Pulmonary artery endothelial cell (primary cell): ENCODE measurements around the gene DENND4A. TPM values are rescaled to one million over a fixed set of nuclear protein-coding genes. Genes with fewer than 3 reads are reported as not detected.
"Not testable (repeated sequence)": the region's sequence is repeated elsewhere in the genome, so short reads cannot be mapped to it uniquely, and the experiment has no call there.

Experiments used
- DNase-seq: peaks from one replicate; pipeline ENCODE4 v3.0.0-alpha.2; 2011; ENCODE audit warnings: low read depth, low spot score
- total RNA-seq: library from RNA; depleted of rRNA; stranded (reverse); fragments of >200 nt; gene quantifications from 2 replicates; pipeline ENCODE4 v1.2.3, GENCODE V29; 2014

Gene DENND4A
- total RNA-seq, 1 donor from 2014 or later: 23.5 TPM

DNA sequence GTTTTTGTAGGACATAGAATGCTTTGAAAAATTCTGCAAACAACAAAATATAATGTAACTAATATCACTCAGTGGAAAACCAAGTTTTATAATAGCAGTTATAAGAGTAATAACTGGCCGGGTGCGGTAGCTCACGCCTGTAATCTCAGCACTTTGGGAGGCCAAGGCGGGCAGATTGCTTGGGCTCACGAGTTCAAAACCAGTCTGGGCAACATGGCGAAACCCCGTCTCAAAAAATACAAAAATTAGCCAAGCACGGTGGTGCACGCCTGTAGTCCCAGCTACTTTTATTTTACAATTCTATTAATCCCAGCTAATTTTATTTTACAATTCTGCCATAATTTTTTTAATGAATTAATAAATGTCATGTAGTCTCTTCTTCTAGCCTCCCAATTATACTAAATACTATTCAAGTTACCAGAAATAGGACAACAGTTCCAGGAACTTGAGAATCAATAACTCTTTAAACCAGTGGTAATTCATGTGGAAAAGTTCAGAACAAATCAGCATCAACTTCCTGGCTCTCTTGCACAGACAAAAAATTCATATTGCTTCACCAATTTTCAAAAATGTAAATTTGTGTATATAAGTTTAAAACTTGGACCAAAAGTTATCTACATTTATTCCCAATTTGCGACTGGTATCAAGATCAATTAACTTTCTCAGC, 2.2 kb downstream of the DENND4A start:
- no peak for DNase-seq

GRCh38 chr15:65789105-65789504, 3.0 kb downstream of the DENND4A start:
- DNase-seq: no peak

GRCh38 chr15:65787260-65787659, 4.8 kb downstream of the DENND4A start:
- no peak for DNase-seq

- no peak for DNase-seq
Observed at GRCh38 chr15:65785151-65785550, 6.9 kb downstream of the DENND4A start.

DNA sequence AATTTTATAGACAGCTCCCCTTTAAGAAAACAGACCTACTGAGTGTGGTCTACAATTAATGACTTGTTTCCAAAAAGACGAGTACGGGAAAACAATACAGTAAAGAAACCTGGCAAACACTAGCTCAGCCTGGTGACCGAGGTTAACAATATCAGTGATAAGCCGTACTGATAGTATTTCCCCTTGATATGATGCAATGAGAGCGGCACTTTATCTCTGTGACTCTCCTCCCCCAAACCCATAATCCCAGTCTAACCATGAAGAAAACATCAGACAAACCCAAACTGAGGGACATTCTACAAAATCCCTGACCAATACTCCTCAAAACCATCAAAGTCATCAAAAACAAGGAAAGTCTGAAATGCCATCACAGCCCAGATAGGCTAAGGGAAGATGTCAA, 8.2 kb downstream of the DENND4A start:
- no peak for DNase-seq

- DNase-seq: no peak
Observed at GRCh38 chr15:65782096-65782495, 10.0 kb downstream of the DENND4A start.

DNA sequence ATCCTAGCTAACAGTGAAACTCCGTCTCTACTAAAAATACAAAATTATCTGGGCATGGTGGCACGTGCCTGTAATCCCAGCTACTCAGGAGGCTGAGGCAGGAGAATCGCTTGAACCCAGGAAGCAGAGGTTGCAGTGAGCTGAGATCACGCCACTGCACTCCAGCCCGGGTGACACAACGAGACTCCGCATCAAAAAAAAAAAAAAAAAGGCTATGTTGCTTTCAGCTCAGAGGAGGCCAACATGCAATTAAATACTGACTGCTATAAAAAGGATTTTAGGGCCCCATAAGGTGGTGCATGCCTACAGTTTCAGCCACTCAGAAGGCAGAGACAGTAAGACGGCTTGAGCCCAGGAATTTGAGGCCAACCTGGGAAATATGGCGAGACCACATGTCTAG, 13.4 kb downstream of the DENND4A start:
- DNase-seq: not testable (repeated sequence)

GRCh38 chr15:65778269-65778668, 13.8 kb downstream of the DENND4A start:
- no peak for DNase-seq

DNA sequence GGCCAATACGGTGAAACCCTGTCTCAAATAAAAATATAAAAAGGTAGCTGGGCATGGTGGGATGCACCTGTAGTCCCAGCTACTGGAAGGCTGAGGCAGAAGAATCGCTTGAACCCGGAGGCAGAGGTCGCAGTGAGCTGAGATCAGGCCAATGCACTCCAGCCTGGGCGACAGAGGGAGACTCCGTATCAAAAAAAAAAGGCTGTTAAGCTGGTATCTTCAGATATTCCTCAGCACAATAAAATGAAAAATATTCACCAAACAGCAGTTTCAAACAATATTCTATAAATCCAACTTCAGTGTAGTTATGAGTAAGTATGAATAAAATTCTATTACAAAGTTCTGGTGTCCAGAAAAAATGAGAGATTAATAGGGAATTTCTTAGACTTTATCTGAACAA, 14.2 kb downstream of the DENND4A start:
- no peak for DNase-seq

GRCh38 chr15:65777053-65777452, 15.0 kb downstream of the DENND4A start:
- no peak for DNase-seq

- DNase-seq: no peak
Observed at GRCh38 chr15:65773386-65774111, 18.5 kb downstream of the DENND4A start.

DNA sequence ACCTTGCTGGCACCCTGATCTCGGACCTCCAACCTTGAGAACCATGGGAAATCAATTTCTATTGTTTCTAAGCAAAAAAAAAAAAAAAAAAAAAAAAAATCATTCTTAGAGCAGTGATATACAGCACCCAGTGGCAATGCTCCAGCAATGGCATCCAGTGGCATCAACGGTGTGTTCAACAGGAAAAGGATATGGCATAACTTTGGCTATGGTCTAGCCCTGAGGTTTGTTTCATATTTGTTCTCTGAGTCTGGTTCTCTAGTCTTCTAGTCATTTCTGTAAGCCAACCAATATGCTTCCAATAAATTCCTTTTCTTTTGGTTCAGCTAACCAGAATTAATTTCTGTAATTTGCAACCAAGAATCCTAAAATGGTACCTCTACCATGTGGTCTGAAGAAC, 19.2 kb downstream of the DENND4A start:
- no peak for DNase-seq

GRCh38 chr15:65771870-65772269, 20.2 kb downstream of the DENND4A start:
- no peak for DNase-seq

DNA sequence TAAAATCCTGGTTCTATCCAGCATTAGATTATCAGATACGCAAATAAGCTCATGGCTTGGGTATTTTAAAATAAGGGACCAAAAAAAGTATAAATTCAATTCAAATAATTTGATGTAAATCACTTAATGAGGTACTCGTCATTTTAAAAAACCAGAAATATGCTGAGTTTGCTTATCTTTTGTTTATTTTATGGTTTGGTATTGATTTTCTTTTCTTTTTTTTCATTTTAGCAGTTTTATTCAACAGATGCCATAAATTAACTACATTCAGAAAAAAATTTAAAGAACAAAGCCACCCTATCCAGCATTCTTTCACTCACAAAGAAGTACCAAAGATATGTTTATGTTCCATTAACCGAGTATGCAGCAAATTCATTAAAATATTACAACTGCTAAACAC, 22.6 kb downstream of the DENND4A start:
- DNase-seq: no peak

- DNase-seq: no peak
Observed at GRCh38 chr15:65767895-65768294, 24.2 kb downstream of the DENND4A start.

DNA sequence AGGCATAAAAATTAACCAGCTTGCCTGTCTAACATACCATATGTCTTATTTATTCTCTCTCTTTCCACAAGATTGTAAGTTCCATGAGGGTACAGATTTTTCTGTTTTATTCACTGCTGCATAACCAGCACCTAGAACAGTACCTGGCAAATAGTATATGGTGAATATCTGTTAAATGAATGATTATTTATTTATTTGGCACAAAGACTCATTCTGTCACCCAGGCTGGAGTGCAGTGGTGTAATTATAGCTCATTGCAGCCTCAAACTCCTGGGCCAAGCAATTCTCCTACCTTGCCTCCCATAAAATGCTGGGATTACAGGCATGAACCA, 24.9 kb downstream of the DENND4A start:
- no peak for DNase-seq

DNA sequence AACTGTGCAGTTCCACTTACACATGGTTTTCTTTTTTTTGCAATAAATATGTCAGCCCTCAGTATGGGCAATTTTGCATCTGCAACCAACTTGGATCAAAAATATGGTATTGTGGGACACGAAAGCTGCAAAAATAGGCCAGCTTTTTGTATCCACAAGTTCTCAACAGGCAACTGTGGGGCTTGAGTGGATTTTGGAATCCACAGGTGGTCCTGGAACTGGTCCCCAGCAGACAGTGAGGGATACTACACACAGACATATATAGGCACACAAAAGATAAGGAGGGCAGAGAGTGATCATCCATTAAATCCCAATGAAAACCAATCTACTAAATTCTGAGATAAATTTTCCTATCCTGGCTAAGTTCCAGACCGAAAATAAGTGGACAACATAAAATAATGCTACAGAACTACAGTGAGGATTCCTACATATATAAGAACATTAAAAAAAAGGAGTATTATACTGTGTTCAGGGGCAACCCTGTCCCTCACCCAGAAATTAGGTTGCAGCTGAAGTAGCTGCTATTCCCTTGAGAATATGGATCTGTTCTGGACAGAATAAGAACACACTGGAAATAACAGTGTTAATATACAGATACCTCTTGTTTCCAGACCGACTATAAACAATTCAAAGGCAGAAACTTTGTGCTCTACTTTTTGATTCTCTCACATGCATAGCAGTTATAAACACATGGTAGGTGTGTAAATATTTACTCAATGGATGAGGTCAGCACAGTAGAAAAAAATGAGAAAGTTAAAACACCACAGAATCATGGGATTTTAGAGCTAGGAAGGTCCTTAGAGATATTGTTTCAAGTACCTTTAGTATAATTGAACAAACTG, 25.4 kb downstream of the DENND4A start:
- DNase-seq: no peak

GRCh38 chr15:65765106-65765505, 27.0 kb downstream of the DENND4A start:
- DNase-seq: no peak

- no peak for DNase-seq
Observed at GRCh38 chr15:65762914-65763787, 28.9 kb downstream of the DENND4A start.

DNA sequence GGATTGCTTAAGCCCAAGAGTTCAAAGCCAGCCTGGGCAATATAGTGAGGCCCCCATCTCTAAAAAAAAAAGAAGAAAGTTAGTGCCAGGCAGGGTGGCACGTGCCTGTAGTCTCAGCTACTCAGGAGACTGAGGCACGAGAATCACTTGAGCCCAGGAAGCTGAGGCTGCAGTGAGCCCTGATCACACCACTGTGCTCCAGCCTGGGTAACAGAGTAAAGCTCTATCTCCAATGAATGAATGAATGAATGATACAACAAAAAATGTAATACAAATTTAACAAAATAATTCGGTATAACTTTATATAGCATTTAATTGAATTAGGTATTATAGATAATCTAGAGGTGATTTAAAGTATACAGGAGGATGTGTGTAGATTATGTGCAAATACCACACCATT, 29.7 kb downstream of the DENND4A start:
- DNase-seq: no peak

DNA sequence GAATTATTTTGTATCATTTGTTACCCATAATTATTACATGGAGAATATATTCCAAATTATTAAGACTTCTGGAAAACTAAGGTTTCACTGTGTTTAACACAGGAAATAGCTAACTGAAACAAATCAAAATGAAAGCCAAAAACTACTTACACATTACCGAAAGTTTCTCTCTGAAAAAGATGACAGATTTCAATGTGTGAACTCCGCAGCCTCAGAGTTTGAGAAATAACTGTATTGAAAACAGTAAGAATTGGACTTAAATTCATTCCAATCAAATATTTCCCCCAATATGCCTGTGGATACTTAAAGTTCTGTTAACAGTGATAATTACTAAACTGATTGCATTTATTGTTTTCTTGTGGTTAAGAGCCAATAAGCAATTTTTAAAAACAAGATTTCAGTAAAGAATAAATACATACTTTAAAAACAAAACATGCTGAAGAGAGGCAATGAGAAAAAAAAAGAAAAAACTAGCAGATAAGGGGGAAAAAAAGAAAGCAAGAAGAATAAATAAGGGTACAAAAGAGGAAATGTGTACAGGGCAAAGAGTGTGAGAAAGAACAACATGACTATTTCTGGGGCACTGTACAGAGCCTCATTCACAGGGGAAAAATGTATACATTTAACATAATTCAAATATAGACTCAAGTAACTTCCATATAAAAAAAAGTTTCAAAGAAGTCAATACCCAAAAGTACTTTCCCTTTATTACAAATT, 30.7 kb downstream of the DENND4A start:
- no peak for DNase-seq
